Thyroid gland (tissue), 4 donors: ENCODE data around the gene MRPL27.

Source experiments
- CTCF ChIP-seq, 6 experiments: fragments of 200-600 bp in 3 of 6; fragments of 450-650 bp in 3 of 6; sonication (generic) in 3 of 6; IDR thresholded peaks; one replicate each; pipeline ENCODE4 v1.5.1; 2016 to 2019; ENCODE audit warnings: antibody characterized with exemption in 6 of 6, mild to moderate bottlenecking in 2 of 6, inconsistent platforms in 1 of 6, moderate library complexity in 1 of 6
- POLR2A ChIP-seq, 2 donors: fragments of 450-650 bp; IDR thresholded peaks; one replicate each; pipeline ENCODE4 v1.6.1; 2017; ENCODE audit warnings: antibody characterized with exemption in 2 of 2, mild to moderate bottlenecking in 2 of 2, moderate library complexity in 1 of 2

- TF ChIP-seq POLR2A (IDR thresholded peaks at IDR 0.05) (no peak), CTCF (IDR thresholded peaks at IDR 0.05) (no peak)
Observed at GRCh38 chr17:50322271-50322670, 50.7 kb downstream of the MRPL27 start.
